Activated CD4-positive, alpha-beta T cell treated with anti-CD3 and anti-CD28 coated beads, Interleukin-2, amount 10 ng/mL, durations not matched to agents 24 days and 14 days (primary cell): ENCODE data around the gene LYL1. TPM values are rescaled to one million over a fixed set of nuclear protein-coding genes. Genes with fewer than 3 reads are reported as not detected.
A peak's percentile ranks its signal among the peaks of the same experiment; 100 is the strongest.

Experiments used
- DNase-seq: peaks from one replicate; pipeline ENCODE4 v3.0.0; 2022
- H3K27ac Mint-ChIP-seq: one replicate; pipeline ENCODE4 v1.8.0; 2022; ENCODE audit warnings: mild to moderate bottlenecking, mixed read lengths
- H3K27me3 Mint-ChIP-seq: one replicate; pipeline ENCODE4 v1.8.0; 2022; ENCODE audit warnings: mixed read lengths
- H3K36me3 Mint-ChIP-seq: one replicate; pipeline ENCODE4 v1.8.0; 2022; ENCODE audit warnings: low read depth, mild to moderate bottlenecking, mixed read lengths
- H3K4me1 Mint-ChIP-seq: one replicate; pipeline ENCODE4 v1.8.0; 2021; ENCODE audit warnings: mixed read lengths
- H3K4me3 Mint-ChIP-seq: one replicate; pipeline ENCODE4 v1.8.0; 2022; ENCODE audit warnings: mild to moderate bottlenecking, moderate library complexity, mixed read lengths
- H3K9me3 Mint-ChIP-seq: one replicate; pipeline ENCODE4 v1.8.0; 2021; ENCODE audit warnings: mixed read lengths
- intact Hi-C: fragments of 100-400 bp; cut with micrococcal nuclease; formaldehyde crosslinking; loops from one replicate; pipeline ENCODE4 v1.15.1; 2023
- total RNA-seq: library from RNA; stranded (reverse); gene quantifications from 2 replicates; pipeline ENCODE4 v1.2.3, GENCODE V29; 2022

LYL1 gene
- total RNA-seq, 1 donor from 2014 or later, result 2.4 TPM

GRCh38 chr19:13076320-13076719 lies 26.3 kb downstream of the LYL1 start:
- no peak overlapping the region for H3K27ac Mint-ChIP-seq
- H3K4me3 Mint-ChIP-seq, result no peak overlapping the region
- no peak for DNase-seq
- no peaks in the 10 kb centered on the region for H3K4me1 Mint-ChIP-seq
- no peaks in the 10 kb centered on the region for H3K36me3 Mint-ChIP-seq
- H3K9me3 Mint-ChIP-seq, result no peaks in the 10 kb centered on the region
- intact Hi-C loops, result no loop called here
- H3K27me3 Mint-ChIP-seq, result no peaks in the 10 kb centered on the region

DNA sequence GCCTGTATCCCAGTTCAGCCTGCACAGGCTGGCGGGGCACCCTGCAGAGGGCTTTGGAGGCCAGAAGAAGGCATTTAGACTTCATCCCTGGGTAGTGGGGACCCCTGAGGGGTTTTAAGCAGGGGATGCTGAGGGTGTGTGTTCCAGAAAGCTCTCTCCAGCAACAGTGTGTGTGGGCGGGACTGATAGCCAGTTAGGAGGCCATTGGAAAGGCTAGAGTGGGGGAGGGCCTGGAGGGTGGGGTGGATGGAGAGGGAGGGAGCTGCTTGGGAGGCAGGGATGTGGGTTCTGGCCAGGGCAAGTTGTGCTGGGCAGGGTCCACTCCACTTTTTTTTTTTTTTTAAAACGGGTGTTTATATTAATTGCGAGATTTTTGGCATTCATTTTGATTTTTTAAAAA lies 28.3 kb downstream of the LYL1 start:
- intact Hi-C loops, result no loop called here
- Mint-ChIP-seq H3K36me3 (no peaks in the 10 kb centered on the region), H3K4me1 (no peaks in the 10 kb centered on the region), H3K27me3 (no peaks in the 10 kb centered on the region), H3K4me3 (no peak overlapping the region), H3K9me3 (no peaks in the 10 kb centered on the region), H3K27ac (no peak overlapping the region)
- DNase-seq, result no peak

DNA sequence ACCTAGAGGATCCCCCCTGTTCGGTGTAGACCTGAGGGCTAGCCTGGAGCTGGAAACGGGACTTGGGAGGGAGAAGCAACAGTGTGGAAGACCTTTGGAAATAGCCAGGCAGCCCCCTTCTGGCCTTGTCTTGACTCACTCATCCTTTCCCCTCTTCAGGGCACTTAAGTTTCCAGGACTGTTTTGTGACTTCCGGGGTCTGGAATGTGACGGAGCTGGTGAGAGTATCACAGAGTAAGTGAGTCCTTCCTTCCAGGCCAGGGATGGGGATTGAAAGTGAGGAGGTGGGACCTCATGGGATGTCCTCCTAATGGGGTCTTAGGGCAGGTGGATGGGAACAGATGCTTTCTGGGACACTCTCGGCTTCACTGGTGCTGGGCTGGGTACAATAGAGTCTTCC lies 29.4 kb downstream of the LYL1 start:
- Mint-ChIP-seq H3K27me3 (no peaks in the 10 kb centered on the region), H3K27ac (no peak overlapping the region), H3K9me3 (no peaks in the 10 kb centered on the region), H3K4me3 (no peak overlapping the region), H3K36me3 (no peaks in the 10 kb centered on the region), H3K4me1 (no peaks in the 10 kb centered on the region)
- intact Hi-C loops, result no loop called here
- DNase-seq, result no peak

GRCh38 chr19:13072188-13072908 lies 30.3 kb downstream of the LYL1 start:
- no peak for DNase-seq
- intact Hi-C loops, result no loop called here
- no peaks in the 10 kb centered on the region for H3K9me3 Mint-ChIP-seq
- no peaks in the 10 kb centered on the region for H3K27me3 Mint-ChIP-seq
- no peaks in the 10 kb centered on the region for H3K4me1 Mint-ChIP-seq
- H3K4me3 Mint-ChIP-seq, result no peak overlapping the region
- no peaks in the 10 kb centered on the region for H3K36me3 Mint-ChIP-seq
- H3K27ac Mint-ChIP-seq, result no peak overlapping the region

GRCh38 chr19:13071444-13072187 lies 31.0 kb downstream of the LYL1 start:
- intact Hi-C loops, result no loop called here
- no peak for DNase-seq
- no peaks in the 10 kb centered on the region for H3K27me3 Mint-ChIP-seq

GRCh38 chr19:13070425-13071140 lies 32.1 kb downstream of the LYL1 start:
- H3K9me3 Mint-ChIP-seq, result no peaks in the 10 kb centered on the region
- H3K27me3 Mint-ChIP-seq, result no peaks in the 10 kb centered on the region
- no peaks in the 10 kb centered on the region for H3K36me3 Mint-ChIP-seq

More at GRCh38 chr19:13071444-13072187, 31.0 kb downstream of the LYL1 start:
- H3K4me1 Mint-ChIP-seq, result no peaks in the 10 kb centered on the region
- H3K4me3 Mint-ChIP-seq, result no peak overlapping the region
- no peaks in the 10 kb centered on the region for H3K36me3 Mint-ChIP-seq
- no peaks in the 10 kb centered on the region for H3K9me3 Mint-ChIP-seq
- H3K27ac Mint-ChIP-seq, result peak overlapping the region; percentile 34

DNA sequence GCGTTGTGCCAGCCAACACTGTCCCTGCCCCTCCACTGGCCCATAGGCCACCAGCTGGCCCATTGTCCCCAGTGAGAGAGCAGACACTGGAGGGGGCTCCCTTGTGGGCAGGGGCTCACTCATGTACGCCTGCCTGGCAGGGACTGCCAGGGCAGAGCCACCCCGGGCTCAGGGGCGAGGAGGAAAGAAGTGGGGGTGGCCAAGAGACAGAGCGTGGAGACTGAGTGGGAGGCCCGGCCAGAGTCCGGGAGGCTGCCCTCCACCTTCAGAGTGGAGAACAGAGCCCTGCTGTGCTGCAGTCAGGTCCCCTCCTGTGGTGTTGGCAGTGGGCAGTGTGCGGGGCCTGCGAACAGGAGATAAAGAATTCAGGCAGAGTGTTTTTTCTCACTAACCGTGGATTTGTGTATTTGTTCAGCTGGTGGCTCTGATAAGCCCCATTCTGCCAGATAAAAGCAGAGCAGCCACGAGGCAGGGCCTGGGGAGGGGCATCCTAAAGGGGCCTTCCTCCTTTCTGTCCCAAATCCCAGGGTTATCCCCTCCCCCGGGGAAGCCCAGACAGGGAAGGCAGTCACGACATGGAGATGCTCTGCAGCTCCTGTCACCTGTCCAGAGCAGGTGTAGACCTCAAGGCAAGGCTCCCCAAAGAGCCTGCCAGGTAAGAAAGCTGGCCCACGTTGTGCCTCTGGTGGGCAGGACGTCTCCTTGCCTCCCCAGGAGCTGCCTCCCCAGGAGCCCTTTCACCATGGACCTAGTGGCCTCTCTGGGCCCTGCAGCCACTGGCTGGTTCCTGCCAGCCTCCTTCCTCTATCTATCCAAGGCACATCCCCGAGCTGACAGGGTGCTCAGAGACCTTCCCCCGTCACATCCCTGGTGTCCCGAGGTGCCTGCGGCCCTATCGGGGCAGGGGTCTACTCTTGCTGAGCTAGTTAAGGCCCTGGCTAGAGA lies 33.0 kb downstream of the LYL1 start:
- Mint-ChIP-seq H3K27me3 (no peaks in the 10 kb centered on the region), H3K4me1 (no peaks in the 10 kb centered on the region), H3K4me3 (no peak overlapping the region), H3K36me3 (no peaks in the 10 kb centered on the region), H3K27ac (no peak overlapping the region), H3K9me3 (no peaks in the 10 kb centered on the region)
- DNase-seq, result no peak
- intact Hi-C loops, result no loop called here

More at GRCh38 chr19:13070425-13071140, 32.1 kb downstream of the LYL1 start:
- intact Hi-C loops, result no loop called here
- DNase-seq, result no peak
- Mint-ChIP-seq H3K4me3 (no peak overlapping the region), H3K27ac (no peak overlapping the region), H3K4me1 (no peaks in the 10 kb centered on the region)

DNA sequence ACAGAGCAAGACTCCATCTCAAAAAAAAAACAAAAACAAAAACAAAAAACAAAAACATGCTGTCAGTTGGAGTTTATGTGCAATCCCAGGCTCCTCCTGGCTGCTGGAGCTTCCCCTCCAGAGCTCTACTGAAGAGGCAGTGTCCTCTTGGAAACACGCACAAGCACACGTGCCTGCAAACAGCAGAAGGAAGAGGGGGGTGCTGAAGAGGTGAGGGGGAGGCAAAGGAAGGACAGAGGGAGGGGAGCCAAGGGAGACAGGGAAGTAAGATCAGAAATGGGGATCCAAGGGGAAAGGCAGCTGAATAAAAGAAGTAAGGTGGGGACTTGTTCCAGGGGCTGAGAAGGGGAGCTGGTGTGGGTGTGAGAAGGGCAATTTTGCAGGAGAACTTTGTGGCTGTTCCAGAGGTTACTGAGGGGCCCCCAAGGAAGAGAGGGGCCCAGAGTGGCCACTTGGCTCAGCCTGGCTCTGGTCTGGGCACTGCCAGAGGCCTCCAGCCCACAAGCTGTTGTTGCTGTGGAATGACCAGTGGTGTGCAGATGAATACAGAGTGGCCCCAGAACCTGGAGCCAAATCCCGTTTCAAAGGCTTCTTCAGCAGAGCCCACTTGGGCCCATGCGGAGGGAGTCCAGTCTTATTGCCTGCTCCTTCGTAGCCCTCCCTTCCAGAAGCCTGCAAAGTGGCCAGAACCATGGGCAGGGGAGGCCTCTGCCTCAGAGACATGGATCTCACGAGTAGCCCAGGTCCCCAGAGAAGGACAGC lies 34.4 kb downstream of the LYL1 start:
- intact Hi-C loops, result no loop called here
- no peaks in the 10 kb centered on the region for H3K9me3 Mint-ChIP-seq
- no peak overlapping the region for H3K27ac Mint-ChIP-seq
- H3K4me1 Mint-ChIP-seq, result no peaks in the 10 kb centered on the region
- DNase-seq, result no peak
- peaks cover 5% of the 10 kb centered on the region for H3K27me3 Mint-ChIP-seq
- H3K4me3 Mint-ChIP-seq, result no peak overlapping the region
- H3K36me3 Mint-ChIP-seq, result no peaks in the 10 kb centered on the region

DNA sequence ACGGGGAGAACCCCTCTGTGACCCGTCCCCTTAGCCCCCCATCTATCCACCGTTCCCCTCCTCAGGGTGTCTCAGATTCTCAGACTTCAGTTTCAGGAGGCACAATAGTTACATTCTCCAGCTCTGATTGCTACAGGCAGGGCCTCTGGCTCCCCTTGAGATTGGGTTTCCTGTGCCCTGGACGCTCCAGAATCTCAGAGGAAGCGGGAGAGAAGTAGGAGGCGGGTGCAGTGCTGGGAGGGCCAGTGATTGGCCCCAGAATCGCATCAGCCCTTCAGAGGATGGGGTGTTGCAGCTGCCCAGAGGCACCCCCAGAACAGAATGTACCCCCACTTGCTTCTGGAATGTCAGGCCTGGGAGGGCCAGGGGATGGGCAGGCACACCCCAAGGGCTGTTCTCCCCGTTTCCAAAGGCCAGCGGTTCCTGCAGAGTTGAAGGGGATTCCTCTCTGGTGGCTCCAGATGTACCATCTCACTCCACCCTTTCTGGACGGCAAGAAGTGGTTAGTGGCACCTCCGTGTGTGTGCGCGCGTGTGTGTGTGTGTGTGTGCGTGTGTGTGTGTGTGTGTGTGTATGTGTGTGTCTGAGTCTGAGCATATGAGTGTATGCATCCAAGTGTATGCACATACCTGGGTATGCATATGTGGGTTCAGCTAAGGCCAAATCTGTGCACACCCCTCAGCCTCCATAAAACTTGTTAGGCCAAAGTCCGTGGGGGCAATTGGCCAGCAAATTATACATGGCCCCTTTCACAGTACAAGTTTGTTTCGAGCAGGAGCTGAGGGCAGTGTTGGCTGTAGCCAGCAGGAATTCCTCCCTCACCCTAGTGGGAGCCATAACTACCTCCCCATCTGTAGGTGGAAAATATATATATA lies 35.5 kb downstream of the LYL1 start:
- Mint-ChIP-seq H3K4me3 (no peak overlapping the region), H3K9me3 (no peaks in the 10 kb centered on the region), H3K4me1 (no peaks in the 10 kb centered on the region), H3K36me3 (no peaks in the 10 kb centered on the region), H3K27ac (no peak overlapping the region), H3K27me3 (peaks cover 12% of the 10 kb centered on the region)
- no peak for DNase-seq
- intact Hi-C loops, result no loop called here

DNA sequence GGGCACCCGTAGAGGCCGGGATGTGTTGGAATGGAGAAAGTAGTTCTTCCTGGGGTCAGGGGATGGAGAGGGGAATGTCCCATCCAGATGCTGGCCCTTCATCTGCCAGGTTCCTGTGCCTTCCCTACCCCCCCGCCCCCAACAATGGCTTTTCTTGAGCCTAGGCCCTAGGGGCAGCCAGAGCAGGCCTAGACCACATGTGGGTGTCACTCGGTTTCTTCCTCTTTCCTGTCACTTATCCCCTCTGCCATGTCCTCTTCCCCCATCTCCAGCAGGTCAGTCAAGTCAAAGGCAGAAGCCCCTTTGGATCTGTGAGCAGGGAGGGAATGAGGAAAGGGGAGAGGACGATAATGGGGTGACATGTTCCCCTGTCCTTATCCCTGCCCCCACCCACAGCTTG lies 36.4 kb downstream of the LYL1 start:
- peaks cover 3% of the 10 kb centered on the region for H3K4me1 Mint-ChIP-seq
- H3K36me3 Mint-ChIP-seq, result no peaks in the 10 kb centered on the region
- H3K4me3 Mint-ChIP-seq, result no peak overlapping the region
- peaks cover 17% of the 10 kb centered on the region for H3K27me3 Mint-ChIP-seq
- no peak for DNase-seq
- H3K9me3 Mint-ChIP-seq, result no peaks in the 10 kb centered on the region
- intact Hi-C loops, result no loop called here
- no peak overlapping the region for H3K27ac Mint-ChIP-seq

GRCh38 chr19:13064092-13064489 lies 38.6 kb downstream of the LYL1 start:
- Mint-ChIP-seq H3K9me3 (no peaks in the 10 kb centered on the region), H3K4me1 (peaks cover 5% of the 10 kb centered on the region), H3K27me3 (peaks cover 28% of the 10 kb centered on the region), H3K27ac (no peak overlapping the region), H3K4me3 (no peak overlapping the region), H3K36me3 (no peaks in the 10 kb centered on the region)
- no peak for DNase-seq
- intact Hi-C loops, result no loop called here

DNA sequence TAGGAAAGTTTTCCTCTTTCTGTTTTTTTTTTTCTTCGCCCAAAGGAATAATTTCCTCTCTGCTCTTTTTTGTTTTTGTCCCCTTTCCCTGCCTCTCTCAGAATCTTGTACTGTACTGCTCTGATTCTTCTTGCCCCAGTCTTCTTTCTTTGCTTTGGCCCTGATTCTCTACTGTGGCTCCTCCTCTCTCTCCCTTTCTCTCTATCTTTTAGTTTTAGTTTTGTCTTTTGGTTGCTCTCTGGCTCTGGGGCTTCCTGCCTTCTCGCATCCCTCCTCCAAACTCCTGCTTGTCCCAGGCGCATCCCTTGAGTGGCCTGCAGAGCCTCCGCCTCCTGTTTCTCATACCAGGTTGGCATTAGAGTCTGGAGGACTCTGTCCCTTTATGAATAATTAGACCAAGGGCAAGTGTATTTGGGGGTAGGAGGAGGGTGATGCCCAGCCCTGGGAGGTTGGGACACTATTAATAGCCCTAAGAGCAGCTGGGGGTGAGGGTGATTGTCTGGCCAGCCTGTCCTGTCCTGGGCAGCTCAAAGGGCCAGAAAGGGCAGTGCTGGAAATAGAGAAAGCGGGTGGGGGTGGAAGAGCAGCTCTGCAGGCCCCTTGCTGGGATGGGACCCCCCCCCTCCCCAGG lies 39.1 kb downstream of the LYL1 start:
- H3K4me1 Mint-ChIP-seq, result peaks cover 5% of the 10 kb centered on the region
- no peak overlapping the region for H3K4me3 Mint-ChIP-seq
- H3K36me3 Mint-ChIP-seq, result no peaks in the 10 kb centered on the region
- no peaks in the 10 kb centered on the region for H3K9me3 Mint-ChIP-seq
- peaks cover 28% of the 10 kb centered on the region for H3K27me3 Mint-ChIP-seq
- intact Hi-C loops, result no loop called here
- no peak for DNase-seq
- H3K27ac Mint-ChIP-seq, result no peak overlapping the region
